HG03135 (cell line): Measurements from ENCODE around the gene TJP3.
"Not testable (repeated sequence)": the region's sequence is repeated elsewhere in the genome, so short reads cannot be mapped to it uniquely, and the experiment has no call there.

Experiments
- ATAC-seq: cut with Tn5 transposase; IDR thresholded peaks from one replicate; pipeline ENCODE4 v1.9.1; 2021; ENCODE audit warnings: mild to moderate bottlenecking, moderate library complexity; ENCODE audit not compliant: unreplicated experiment

TJP3 gene

DNA sequence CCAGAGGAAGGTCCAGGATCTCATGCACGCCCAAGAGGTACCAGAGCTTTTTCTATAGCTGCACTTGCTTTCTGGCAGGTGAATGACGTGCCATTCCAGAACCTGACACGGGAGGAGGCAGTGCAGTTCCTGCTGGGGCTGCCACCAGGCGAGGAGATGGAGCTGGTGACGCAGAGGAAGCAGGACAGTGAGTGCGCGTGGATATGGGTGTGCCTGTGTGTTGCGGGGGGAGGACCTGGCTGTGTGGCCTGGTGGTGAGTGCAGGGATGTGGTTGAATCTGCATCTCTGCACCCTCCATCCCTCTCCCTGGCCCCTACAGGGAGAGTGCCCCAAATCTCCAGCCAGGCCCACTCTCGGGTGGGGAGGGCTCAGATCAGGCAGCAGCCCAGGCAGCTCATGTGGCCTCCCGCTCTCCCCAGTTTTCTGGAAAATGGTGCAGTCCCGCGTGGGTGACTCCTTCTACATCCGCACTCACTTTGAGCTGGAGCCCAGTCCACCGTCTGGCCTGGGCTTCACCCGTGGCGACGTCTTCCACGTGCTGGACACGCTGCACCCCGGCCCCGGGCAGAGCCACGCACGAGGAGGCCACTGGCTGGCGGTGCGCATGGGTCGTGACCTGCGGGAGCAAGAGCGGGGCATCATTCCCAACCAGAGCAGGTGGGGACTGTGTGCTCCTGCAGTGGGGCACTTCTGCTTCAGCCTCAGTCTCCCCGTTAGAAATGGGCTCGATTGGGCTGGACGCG, 30.5 kb downstream of the TJP3 start:
- ATAC-seq = no peak

DNA sequence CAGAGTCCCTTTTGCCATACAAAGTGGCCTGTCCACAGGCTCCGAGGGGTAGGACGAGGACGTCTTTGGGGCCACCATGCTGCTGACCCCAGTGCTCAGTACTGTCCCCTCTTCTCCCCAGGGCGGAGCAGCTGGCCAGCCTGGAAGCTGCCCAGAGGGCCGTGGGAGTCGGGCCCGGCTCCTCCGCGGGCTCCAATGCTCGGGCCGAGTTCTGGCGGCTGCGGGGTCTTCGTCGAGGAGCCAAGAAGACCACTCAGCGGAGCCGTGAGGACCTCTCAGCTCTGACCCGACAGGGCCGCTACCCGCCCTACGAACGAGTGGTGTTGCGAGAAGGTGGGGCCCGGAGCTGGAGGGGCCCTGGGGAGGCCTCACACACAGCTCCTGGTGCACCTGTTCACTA, 32.2 kb downstream of the TJP3 start:
- ATAC-seq = no peak

DNA sequence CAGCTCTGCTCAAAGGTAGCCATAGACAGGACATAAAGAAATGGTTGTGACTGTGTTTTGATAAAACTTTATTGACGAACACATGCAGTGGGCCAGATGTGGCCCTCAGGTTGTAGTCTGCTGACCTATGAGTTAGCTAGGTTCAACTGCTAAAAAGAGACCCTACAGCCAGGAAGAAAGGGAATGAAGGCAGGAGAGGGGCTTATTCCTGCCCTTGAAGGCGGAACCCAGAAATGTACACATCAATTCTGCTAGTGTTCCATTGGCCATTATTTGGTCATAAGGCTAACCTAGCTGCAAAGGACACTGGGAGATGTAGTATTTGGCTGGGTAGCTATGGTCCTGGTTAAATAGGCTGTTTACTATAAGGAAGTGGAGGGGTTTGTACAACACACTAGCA, 35.3 kb downstream of the TJP3 start:
- ATAC-seq = no peak

DNA sequence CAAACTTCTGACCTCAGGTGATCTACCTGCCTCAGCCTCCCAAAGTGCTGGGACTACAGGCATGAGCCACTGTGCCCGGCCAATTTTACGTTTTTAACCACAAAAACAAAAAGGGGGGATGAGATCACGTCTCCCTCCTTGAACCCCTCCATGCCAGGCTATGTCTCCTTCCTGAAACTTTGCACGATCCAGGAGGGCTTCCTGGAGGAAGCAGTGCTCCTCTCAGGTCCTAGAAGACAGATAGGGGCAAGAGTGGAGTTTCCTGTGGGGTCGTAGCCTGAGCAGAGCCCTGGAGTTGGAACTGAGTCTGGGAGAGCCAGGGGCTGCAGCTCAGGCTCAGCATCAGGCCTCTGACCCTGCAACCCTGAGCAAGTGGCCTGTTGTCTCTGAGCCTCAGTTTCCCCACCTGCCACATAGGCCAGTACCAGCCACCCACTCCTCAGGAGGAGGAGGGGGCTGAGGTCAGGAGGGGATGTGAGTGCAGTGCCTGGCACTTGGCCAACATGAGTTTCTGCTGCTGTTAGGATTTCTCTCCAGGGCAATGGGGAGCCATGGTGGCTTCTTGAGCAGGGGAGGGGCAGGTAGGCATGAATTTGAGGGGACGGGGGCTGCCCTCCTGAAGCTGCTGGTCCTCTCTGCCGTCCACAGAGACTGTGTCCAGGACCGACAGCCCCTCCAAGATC, 37.3 kb downstream of the TJP3 start:
- ATAC-seq = no peak

DNA sequence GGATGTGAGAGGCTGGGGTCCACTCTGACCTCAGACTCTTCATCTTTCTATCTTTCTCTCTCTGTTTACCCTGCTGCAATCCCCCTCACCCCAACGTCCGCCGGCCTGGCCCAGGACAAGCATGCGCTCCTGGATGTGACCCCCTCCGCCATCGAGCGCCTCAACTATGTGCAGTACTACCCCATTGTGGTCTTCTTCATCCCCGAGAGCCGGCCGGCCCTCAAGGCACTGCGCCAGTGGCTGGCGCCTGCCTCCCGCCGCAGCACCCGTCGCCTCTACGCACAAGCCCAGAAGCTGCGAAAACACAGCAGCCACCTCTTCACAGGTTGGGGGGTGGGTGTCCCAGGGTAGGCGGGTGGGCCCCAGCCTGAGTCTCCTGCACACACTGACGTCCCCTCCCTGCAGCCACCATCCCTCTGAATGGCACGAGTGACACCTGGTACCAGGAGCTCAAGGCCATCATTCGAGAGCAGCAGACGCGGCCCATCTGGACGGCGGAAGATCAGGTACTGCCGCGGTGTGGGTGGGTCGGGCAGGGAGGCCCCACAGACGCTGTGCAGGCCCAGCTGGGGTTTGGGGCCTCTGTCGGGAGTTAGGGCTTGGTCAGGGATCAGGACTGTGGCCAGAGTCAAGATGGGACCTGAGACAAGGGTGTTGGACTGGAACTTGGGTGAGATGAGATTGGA, 38.3 kb downstream of the TJP3 start:
- ATAC-seq = no peak

DNA sequence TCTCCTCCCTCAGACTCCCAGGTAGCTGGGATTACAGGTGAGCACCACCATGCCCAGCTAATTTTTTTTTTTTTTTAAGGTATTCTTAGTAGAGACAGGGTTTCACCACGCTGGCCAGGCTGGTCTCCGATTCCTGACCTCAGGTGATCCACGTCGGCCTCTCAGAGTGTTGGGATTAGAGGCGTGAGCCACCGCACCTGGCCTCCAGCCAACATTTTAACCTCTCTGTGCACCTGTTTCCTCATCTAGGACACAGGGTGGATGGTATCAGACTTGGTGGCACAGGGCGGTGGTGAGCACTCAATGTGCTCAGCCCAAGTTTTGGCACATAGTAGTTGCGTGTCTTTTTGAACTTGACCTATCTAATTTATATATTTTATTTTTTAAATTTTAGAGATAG, 40.8 kb downstream of the TJP3 start:
- ATAC-seq = no peak

DNA sequence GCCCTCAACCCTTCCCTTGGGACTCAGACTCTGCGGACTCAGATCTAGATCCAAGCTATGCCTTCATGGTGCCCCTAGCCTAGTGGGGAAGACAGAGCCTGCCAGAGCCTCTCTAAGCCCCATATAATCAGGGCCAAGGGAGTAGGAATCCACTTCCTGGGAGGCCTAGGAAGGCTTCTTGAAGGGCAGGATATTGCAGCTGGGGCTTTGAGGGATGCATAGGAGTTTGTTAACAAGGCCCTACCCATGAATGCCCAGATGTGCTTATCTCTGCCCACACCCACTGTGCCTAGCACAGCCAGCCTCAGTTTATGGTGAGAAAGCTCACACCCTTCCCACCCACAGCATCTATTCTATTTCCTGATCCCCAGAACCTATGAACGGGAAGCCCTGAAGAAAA, 42.0 kb downstream of the TJP3 start:
- ATAC-seq = no peak

DNA sequence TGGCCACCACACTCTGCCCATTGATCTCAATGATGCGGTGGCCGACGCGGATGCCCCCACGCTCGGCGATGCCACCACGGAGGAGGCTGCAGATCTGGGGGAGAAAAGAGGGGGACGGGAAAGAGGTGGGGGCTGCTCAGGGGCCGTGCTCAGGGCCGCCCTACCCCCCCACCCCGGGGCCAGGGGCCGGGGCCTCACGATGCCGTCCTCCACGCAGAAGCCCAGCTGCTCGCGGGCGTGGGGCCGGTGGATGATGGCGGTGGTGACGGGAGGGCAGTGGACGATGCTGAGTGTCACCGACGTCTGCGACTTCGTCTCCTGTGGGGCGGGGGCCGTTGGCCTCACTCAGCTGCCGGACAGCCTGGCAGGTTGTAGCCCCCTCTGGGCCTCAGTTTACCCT, 43.1 kb downstream of the TJP3 start:
- no peak for ATAC-seq

DNA sequence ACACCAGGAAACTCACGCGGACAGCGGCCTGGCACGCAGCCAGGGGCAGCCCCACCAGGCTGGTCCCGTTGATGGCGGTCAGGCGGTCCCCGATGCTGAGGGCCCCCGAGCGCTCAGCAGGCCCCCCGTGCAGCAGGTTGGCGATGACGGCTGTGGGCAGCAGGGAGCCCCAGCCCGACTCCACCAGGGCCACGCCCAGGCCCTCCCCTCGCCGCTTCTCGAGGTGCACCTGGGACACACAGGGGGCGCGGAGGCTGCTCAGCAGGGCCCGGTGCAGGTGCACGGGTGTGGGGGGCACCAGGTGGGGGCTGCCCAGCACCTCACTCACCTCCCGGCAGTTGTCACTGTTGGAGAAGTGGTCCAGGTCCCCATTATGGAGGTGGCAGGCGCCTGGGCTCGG, 44.3 kb downstream of the TJP3 start:
- ATAC-seq = no peak

DNA sequence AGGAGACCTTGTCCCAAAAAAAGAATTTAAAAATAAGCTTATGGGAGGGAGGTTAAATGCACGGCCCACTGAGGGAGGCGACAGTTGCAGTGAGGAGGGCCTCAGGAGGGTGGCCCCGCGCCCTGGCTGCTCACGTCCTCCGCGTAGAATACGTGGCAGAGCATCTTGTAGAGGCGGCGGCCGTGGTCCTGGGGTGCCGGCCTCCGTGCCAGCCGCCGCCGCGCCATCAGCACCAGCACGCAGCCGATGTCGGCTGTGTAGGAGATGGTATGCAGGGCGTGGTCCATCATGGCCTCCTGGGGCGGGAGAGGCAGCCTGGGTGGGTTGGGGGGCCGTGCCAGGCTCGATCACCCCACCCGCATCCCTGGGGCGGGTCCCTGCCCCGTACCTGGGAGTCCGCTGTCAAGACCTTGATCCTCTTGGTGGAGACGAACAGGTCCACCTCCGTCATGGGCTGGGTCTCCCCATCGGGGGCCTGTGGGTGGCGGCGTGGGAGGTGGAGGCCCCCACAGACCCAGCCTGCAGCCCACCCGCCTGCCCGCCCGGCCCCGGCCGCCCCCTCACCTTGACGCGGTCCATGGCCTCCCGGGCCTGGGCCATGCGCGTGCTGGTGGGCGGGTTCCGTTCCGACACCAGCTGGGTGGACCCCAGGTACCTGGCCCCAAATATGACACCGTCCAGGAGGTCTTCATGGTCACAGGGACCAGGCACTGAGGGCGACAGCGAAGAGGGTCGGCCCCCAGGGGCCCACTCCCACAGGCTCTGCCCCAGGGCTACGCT, 45.6 kb downstream of the TJP3 start:
- ATAC-seq = no peak

DNA sequence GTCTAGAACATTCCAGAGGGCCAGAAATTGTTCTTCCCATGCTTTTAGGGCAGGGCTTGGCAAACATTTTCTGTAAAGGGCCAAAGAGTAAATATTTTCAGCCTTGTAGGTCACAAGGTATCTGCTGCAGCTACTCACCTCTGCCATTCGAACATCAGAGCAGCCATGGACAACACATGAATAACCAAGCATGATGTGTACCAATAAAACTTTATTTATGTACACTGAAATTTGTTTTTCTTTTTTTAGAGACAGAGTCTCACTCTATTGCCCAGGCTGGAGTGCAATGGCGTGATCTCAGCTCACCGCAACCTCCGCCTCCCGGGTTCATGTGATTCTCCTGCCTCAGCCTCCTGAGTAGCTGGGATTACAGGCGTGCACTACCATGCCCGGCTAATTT, 49.5 kb downstream of the TJP3 start:
- ATAC-seq = not testable (repeated sequence)

DNA sequence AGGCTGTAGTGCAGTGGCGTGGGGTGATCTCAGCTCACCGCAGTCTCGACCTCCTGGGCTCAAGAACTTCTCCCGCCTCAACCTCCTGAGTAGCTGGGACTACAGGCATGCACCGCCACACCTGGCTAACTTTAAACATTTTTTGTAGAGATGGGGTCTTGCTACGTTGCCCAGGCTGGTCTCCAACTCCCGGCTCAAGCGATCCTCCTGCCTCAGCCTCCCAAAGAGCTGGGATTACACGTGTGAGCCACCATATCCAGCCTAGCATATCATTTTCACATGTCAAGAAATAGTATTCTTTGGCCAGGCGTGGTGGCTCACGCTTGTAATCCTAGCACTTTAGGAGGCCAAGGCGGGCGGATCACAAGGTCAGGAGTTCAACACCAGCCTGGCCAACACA, 50.1 kb downstream of the TJP3 start:
- ATAC-seq = not testable (repeated sequence)

DNA sequence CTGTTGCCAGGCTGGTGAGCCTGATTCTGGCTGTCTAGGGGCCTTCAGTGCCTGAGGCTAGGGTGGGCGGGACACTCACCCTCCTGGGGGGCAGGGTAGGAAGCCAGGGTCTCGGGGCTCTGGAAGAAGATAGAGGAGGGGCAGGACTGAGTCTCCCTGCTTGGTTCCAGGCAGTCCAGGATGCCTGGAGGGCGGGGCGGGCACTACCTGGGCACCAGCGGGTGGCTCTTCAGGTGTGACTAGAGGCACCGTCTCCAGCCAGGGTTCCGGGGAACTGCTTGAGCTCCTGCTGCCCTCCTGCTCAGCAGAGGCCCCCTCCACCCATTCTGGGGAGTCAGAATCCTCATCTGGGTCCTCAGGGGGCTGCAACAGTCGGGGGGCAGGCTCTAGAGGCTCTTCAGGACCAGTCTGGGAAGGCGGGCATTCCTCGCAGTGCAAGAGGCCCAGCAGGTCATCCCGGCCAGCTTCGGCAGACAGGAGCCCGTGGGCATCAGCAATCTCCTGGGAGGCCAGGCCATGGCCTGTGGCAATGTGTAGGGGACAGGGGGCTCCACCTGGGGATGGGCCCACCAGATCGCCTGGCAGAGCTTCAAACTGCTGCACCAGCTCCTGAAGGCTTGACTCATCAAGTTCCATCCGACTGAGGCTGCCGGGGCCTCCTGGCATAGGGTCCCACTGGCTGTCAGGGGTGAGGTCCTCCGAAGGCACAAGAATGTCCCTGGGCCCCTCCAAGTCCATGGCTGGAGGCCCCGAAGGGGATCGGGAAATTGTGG, 51.5 kb downstream of the TJP3 start:
- ATAC-seq = no peak

DNA sequence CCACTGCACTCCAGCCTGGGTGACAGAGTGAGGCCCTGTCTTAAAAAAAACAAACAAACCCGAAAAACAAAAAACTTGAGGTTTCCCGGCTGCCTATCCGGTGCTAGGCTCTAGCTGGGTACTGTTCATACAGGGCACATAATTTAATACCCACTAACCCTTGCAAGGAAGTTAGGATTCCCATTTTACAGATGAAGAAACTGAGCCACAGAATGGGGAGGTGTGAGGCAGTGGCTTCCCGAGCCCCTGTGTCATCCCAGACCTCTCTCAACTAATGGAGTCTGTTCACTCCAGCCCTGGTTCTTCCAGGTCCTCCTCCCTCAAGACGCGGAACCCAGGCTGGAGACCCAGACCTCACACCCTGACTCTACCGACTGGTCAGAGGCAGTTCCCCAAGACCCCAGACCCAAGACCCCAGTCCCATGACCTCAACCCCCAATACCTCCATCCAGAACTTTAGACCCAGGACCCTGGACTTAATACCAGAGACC, 52.7 kb downstream of the TJP3 start:
- ATAC-seq = no peak

DNA sequence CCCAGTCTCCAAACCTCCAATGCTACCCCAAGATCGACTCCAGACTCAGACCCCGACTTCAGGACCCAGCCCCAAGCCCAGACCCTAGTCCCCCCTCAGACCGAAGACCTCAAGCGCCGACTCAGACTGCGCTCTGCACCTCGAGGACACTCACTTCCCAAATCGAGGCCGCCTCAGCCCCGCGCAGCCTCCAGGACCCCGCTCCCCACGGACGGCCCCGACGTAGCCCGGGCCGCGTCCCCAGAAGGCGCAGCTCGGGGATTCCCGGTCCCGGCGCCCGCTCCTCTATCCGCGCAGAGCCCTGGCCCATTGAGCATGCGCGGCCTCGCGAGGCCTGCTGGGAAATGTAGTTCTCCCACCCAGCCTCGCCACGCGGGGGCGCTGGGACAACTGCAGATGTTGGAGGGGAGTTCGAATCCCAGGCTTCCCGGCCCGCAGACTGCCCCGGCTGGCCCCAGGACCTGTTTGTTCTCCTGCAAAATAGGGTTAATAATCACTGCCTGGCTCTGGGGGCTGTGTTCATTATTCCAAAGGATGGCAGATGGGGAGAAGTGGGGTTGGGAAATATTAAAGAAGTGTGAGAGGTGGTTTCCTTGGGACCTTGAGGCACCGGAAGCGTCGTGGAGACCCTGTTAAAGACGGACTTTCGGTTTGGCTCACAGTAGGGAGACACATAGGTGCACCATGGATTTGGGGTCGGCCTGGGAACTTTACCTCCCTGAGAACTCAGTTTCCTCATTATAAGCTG, 53.4 kb downstream of the TJP3 start, which contains the start of gene APBA3:
APBA3 (minus strand) TSS at position 311 of the 748 bp plus-strand sequence. CDS start 1,428 bp downstream, outside the sequence.
- ATAC-seq = peak; percentile 49

DNA sequence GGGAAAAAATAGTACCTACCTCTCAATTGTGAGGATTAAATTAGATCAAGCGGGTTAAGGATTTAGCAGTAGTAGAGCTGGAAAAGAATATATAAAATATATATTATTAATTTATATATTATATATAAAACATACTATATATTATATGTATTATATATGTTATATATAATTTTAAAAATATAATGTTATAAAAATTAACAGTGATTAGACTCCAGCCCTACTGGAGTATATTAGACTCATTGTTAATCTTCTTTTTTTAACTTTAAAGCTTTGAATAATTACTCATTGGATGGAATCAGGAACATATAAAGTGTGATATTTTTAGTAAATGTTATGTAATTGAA, 53.9 kb downstream of the TJP3 start:
- ATAC-seq = no peak

DNA sequence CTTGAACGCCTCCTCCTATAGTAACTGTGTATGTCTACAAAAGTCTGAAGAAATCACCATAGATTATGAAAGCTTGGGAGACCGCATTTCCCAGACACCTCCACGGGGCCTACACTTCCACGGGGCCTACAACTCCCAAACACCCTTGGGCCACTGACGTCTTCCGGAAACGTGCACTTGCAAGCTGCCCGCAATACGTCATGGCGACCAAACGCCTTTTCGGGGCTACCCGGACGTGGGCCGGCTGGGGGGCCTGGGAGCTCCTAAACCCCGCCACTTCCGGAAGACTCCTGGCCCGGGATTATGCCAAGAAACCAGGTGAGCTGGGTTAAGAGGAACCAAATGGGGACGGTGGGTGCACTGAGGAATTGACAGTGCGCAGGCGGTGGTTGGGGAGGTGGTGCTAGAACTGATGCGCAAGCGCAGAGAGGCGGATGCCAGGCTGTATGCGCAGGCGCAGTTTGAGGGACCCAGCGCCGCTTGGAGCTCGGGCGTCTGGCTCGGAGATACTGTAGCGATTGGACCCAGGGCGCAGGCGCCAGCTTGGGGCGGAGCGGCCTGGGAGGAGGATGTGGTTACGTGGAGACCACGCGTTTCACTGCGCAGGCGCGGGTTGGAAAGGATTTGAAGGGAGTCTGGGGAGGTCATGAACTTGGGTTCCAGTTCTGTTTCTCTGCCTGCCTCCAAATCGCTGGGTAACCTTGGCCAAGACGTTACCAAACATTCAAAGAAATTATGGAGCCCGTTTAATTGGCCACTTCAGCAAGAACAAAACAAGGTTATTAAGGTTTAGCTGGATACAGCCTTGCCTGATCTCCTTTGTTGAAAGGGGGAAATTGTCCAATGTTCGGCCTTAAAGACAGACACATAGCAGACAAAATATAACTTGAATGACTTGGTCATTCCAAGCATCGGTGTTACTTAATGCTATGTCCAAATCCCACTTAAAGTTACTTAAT, 54.6 kb downstream of the TJP3 start, which contains the start of gene MRPL54:
MRPL54 (plus strand) TSS at position 182 of the 959 bp plus-strand sequence; CDS start at position 201, 19 bp downstream.
- ATAC-seq = peak; percentile 70

DNA sequence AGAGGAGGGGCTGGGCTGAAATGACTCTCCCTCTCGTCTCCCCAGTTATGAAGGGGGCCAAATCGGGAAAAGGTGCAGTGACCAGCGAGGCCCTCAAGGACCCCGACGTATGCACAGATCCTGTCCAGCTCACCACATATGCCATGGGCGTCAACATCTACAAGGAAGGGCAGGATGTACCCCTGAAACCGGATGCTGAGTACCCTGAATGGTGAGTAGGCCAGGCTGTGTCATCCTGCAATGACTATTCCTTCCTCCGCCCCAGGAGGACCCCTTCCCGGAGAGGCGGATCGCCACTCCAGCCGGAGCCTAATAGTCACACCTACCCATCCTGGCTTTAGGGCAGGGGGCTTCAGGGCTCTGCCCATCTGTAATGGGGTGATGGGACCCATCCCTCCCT, 56.9 kb downstream of the TJP3 start:
- no peak for ATAC-seq
